Endodermal cell (in vitro differentiated cells): ENCODE measurements around the gene SEC14L3. TPM values are rescaled to one million over a fixed set of nuclear protein-coding genes. Genes with fewer than 3 reads are reported as not detected.
"Not testable (repeated sequence)": the region's sequence is repeated elsewhere in the genome, so short reads cannot be mapped to it uniquely, and the experiment has no call there.

ENCODE experiments used
- DNase-seq: peaks from one replicate; pipeline ENCODE4 v3.0.0-alpha.2; 2017
- H3K27ac ChIP-seq: 2 replicates; pipeline ENCODE4 v1.5.1; 2013; ENCODE audit warnings: mild to moderate bottlenecking, low read depth, low read length, moderate library complexity
- H3K27me3 ChIP-seq: 2 replicates; pipeline ENCODE4 v1.6.1; 2013; ENCODE audit warnings: mild to moderate bottlenecking, low read length, moderate library complexity; ENCODE audit not compliant: insufficient read depth, control insufficient read depth, poor library complexity, severe bottlenecking
- H3K36me3 ChIP-seq: 2 replicates; pipeline ENCODE4 v1.7.0; 2013; ENCODE audit warnings: mild to moderate bottlenecking, low read length, moderate library complexity; ENCODE audit not compliant: control insufficient read depth, insufficient read depth
- H3K4me1 ChIP-seq: one replicate; pipeline ENCODE4 v1.7.0; 2013; ENCODE audit warnings: low read length; ENCODE audit not compliant: control insufficient read depth, insufficient read depth
- H3K4me3 ChIP-seq: 2 replicates; pipeline ENCODE4 v1.5.1; 2013; ENCODE audit warnings: mild to moderate bottlenecking, low read length, moderate library complexity
- H3K9ac ChIP-seq: 2 replicates; pipeline ENCODE4 v1.6.1; 2013; ENCODE audit warnings: mild to moderate bottlenecking, low read length, moderate library complexity; ENCODE audit not compliant: poor library complexity, severe bottlenecking; ENCODE audit errors: extremely low read depth
- H3K9me3 ChIP-seq: 2 replicates; pipeline ENCODE4 v1.6.1; 2013; ENCODE audit warnings: mild to moderate bottlenecking, low read length, moderate library complexity; ENCODE audit not compliant: control insufficient read depth
- H3K27ac Mint-ChIP-seq: 2 replicates; pipeline ENCODE4 v1.8.0; 2020; ENCODE audit warnings: mixed read lengths
- H3K27me3 Mint-ChIP-seq: 2 replicates; pipeline ENCODE4 v1.8.0; 2021; ENCODE audit warnings: mild to moderate bottlenecking, mixed read lengths; ENCODE audit not compliant: insufficient read depth
- H3K36me3 Mint-ChIP-seq: 2 replicates; pipeline ENCODE4 v1.8.0; 2020; ENCODE audit warnings: low read depth, mixed read lengths
- H3K4me1 Mint-ChIP-seq: 2 replicates; pipeline ENCODE4 v1.8.0; 2020; ENCODE audit warnings: mixed read lengths
- H3K4me3 Mint-ChIP-seq: 2 replicates; pipeline ENCODE4 v1.8.0; 2020; ENCODE audit warnings: mild to moderate bottlenecking, moderate library complexity, mixed read lengths
- H3K9me3 Mint-ChIP-seq: 2 replicates; pipeline ENCODE4 v1.8.0; 2020; ENCODE audit warnings: mild to moderate bottlenecking, mixed read lengths
- WGBS, 2 experiments: methylation state at CpG; one replicate each; pipeline versions ENCODE4 v1.1.5 to v1.1.7; 2013; ENCODE audit warnings: missing lambda C conversion rate in 2 of 2, mixed read lengths in 1 of 2; ENCODE audit not compliant: insufficient coverage in 1 of 2, insufficient read length in 1 of 2; 5-methylcytosine and 5-hydroxymethylcytosine counted together
- total RNA-seq, 2 donors: library from RNA; stranded (reverse); fragmentation: NEBNext Ultra II Directional in 1 of 2; extraction: Animal tissue kit (Norgen Biotek cat#: 25700) in 1 of 2; gene quantifications; 2 replicates in 1 of 2; 3 replicates in 1 of 2; pipeline ENCODE4 v1.2.1, GENCODE V29; 2021
- TF ChIP-seq, protein P1 (sequence below): fragments of 200-600 bp; sonication (generic); conservative IDR thresholded peaks from 2 replicates; pipeline ENCODE4 v1.5.0; 2021; ENCODE audit warnings: antibody characterized with exemption, mild to moderate bottlenecking

The SEC14L3 gene
- total RNA-seq, 2 donors from 2014 or later: not detected

- Histone ChIP-seq H3K36me3 (no peaks in the 10 kb centered on the region), H3K27me3 (no peaks in the 10 kb centered on the region), H3K4me1 (no peaks in the 10 kb centered on the region), H3K4me3 (no peak overlapping the region), H3K9ac (no peak overlapping the region), H3K27ac (no peak overlapping the region), H3K9me3 (no peaks in the 10 kb centered on the region)
- H3K4me3 Mint-ChIP-seq: no peak overlapping the region
- no peaks in the 10 kb centered on the region for H3K9me3 Mint-ChIP-seq
- H3K4me1 Mint-ChIP-seq: no peaks in the 10 kb centered on the region
- peak; percentile 60 for DNase-seq
- no peak overlapping the region for H3K27ac Mint-ChIP-seq
- H3K27me3 Mint-ChIP-seq: peaks cover 6% of the 10 kb centered on the region
- TF ChIP-seq, protein P1, sequence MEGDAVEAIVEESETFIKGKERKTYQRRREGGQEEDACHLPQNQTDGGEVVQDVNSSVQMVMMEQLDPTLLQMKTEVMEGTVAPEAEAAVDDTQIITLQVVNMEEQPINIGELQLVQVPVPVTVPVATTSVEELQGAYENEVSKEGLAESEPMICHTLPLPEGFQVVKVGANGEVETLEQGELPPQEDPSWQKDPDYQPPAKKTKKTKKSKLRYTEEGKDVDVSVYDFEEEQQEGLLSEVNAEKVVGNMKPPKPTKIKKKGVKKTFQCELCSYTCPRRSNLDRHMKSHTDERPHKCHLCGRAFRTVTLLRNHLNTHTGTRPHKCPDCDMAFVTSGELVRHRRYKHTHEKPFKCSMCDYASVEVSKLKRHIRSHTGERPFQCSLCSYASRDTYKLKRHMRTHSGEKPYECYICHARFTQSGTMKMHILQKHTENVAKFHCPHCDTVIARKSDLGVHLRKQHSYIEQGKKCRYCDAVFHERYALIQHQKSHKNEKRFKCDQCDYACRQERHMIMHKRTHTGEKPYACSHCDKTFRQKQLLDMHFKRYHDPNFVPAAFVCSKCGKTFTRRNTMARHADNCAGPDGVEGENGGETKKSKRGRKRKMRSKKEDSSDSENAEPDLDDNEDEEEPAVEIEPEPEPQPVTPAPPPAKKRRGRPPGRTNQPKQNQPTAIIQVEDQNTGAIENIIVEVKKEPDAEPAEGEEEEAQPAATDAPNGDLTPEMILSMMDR: peak; percentile 43
- H3K36me3 Mint-ChIP-seq: no peaks in the 10 kb centered on the region
- 80 to 100% methylated on average over 2 to 5 of the region's 6 CpGs for WGBS, 2 experiments
Observed at GRCh38 chr22:30453731-30454510, 17.9 kb downstream of the SEC14L3 start.

DNA sequence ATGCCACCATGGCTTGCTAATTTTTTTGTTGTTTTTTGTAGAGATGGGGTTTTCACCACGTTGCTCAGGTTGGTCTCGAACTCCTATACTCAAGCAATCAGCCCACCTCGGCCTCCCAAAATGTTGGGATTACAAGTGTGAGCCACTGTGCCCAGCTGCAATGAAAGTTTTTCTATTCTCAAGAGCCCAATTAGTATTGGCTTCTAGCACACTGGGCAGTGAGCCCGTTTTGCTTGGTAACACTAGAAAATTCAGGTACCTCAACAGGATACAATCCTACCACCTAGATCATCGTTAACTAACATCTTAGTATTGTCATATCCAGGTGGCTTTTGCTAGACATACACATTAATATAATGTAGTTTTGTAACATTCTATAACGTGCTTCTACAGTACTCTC lies 19.0 kb downstream of the SEC14L3 start:
- H3K4me3 ChIP-seq: no peak overlapping the region
- DNase-seq: no peak
- no peak overlapping the region for H3K27ac Mint-ChIP-seq
- no peaks in the 10 kb centered on the region for H3K4me1 Mint-ChIP-seq
- no peaks in the 10 kb centered on the region for H3K27me3 ChIP-seq
- H3K9me3 ChIP-seq: no peaks in the 10 kb centered on the region
- H3K27me3 Mint-ChIP-seq: peaks cover 6% of the 10 kb centered on the region
- no peaks in the 10 kb centered on the region for H3K36me3 Mint-ChIP-seq
- no peaks in the 10 kb centered on the region for H3K9me3 Mint-ChIP-seq
- TF ChIP-seq, protein P1: no peak
- WGBS, 2 experiments: 90 to 94% methylated on average over 4 to 6 of the region's 6 CpGs
- no peak overlapping the region for H3K9ac ChIP-seq
- no peak overlapping the region for H3K27ac ChIP-seq
- no peaks in the 10 kb centered on the region for H3K36me3 ChIP-seq
- H3K4me3 Mint-ChIP-seq: no peak overlapping the region
- no peaks in the 10 kb centered on the region for H3K4me1 ChIP-seq

GRCh38 chr22:30451488-30451887 lies 20.3 kb downstream of the SEC14L3 start:
- H3K27me3 Mint-ChIP-seq, H3K4me3 ChIP-seq, H3K4me1 ChIP-seq, H3K4me1 Mint-ChIP-seq, H3K9ac ChIP-seq, H3K9me3 ChIP-seq, H3K27me3 ChIP-seq, H3K4me3 Mint-ChIP-seq, DNase-seq, H3K36me3 ChIP-seq, H3K9me3 Mint-ChIP-seq, H3K27ac ChIP-seq, H3K27ac Mint-ChIP-seq, H3K36me3 Mint-ChIP-seq: not testable (repeated sequence)
- WGBS, 2 experiments: 78 to 87% methylated on average over 9 of the region's 9 CpGs
